Gastroesophageal sphincter (tissue), 4 donors: Measurements from ENCODE around the gene CERK. TPM values are rescaled to one million over a fixed set of nuclear protein-coding genes. Genes with fewer than 3 reads are reported as not detected.
A peak's percentile ranks its signal among the peaks of the same experiment; 100 is the strongest.

ENCODE experiments used
- ATAC-seq: fragments of 150-250 bp; one replicate; pipeline ENCODE4 v1.9.1; 2016; ENCODE audit warnings: mild to moderate bottlenecking, moderate library complexity
- H3K27ac ChIP-seq, 4 donors: fragments of 200-600 bp; sonication (generic) in 3 of 4; 1 replicate in 3 of 4; 2 replicates in 1 of 4; pipeline ENCODE4 v1.5.1; 2016 to 2019
- H3K27me3 ChIP-seq: fragments of 200-600 bp; sonication (generic); one replicate; pipeline ENCODE4 v1.5.1; 2019
- H3K36me3 ChIP-seq, 2 donors: fragments of 200-600 bp; sonication (generic); one replicate each; pipeline ENCODE4 v1.5.1; 2019; ENCODE audit warnings: control low read depth in 1 of 2
- H3K4me1 ChIP-seq, 3 donors: fragments of 200-600 bp; sonication (generic); 1 replicate in 2 of 3; 2 replicates in 1 of 3; pipeline ENCODE4 v1.5.1; 2016 to 2019; ENCODE audit warnings: control low read depth in 2 of 3
- H3K4me3 ChIP-seq, 2 donors: fragments of 200-600 bp; sonication (generic); one replicate each; pipeline ENCODE4 v1.5.1; 2019; ENCODE audit warnings: mild to moderate bottlenecking in 1 of 2, moderate library complexity in 1 of 2
- H3K9me3 ChIP-seq, 3 donors: fragments of 200-600 bp; sonication (generic); one replicate each; pipeline ENCODE4 v1.5.1; 2017 to 2019; ENCODE audit warnings: control low read depth in 2 of 3
- CTCF ChIP-seq, 4 experiments: fragments of 200-600 bp in 2 of 4; fragments of 450-650 bp in 2 of 4; sonication (generic) in 1 of 4; IDR thresholded peaks; one replicate each; pipeline ENCODE4 v1.5.1; 2017 to 2019; ENCODE audit warnings: antibody characterized with exemption in 4 of 4, mild to moderate bottlenecking in 2 of 4, moderate library complexity in 2 of 4
- EP300 ChIP-seq: sonication (generic); formaldehyde crosslinking; IDR thresholded peaks from one replicate; pipeline ENCODE4 v1.6.1; 2017; ENCODE audit warnings: antibody characterized with exemption, mild to moderate bottlenecking
- POLR2A ChIP-seq, 2 donors: fragments of 450-650 bp; IDR thresholded peaks; one replicate each; pipeline ENCODE4 v1.6.1; 2017; ENCODE audit warnings: antibody characterized with exemption in 2 of 2, mild to moderate bottlenecking in 2 of 2, moderate library complexity in 1 of 2
- POLR2AphosphoS5 ChIP-seq: sonication (generic); formaldehyde crosslinking; IDR thresholded peaks from one replicate; pipeline ENCODE4 v1.6.1; 2017; ENCODE audit warnings: antibody characterized with exemption
- WGBS, 2 donors: methylation state at CpG; one replicate each; pipeline ENCODE4 v1.1.5; 2018; ENCODE audit warnings: low coverage in 1 of 2; 5-methylcytosine and 5-hydroxymethylcytosine counted together
- total RNA-seq, 4 donors: library from RNA; depleted of rRNA; stranded (reverse); fragments of >200 nt; gene quantifications; one replicate each; pipeline ENCODE4 v1.1.0, GENCODE V29; 2016

CERK gene
- total RNA-seq, 4 donors from 2014 or later, result 44.6 to 55.9 (median 45.6) TPM

- ATAC-seq, result no peak
- H3K9me3 ChIP-seq, result no peaks in the 10 kb centered on the region
- no peak overlapping the region for H3K4me3 ChIP-seq
- H3K27me3 ChIP-seq, result no peaks in the 10 kb centered on the region
- 55 to 65% methylated on average over 11 to 12 of the region's 18 CpGs for WGBS, 2 donors
- H3K27ac ChIP-seq, result no peak overlapping the region
- peaks cover 0 to 8% of the 10 kb centered on the region in 2 donors for H3K36me3 ChIP-seq
- peaks cover 0 to 54% (median 6%) of the 10 kb centered on the region in 3 donors for H3K4me1 ChIP-seq
- TF ChIP-seq POLR2AphosphoS5 (no peak), CTCF (IDR thresholded peaks at IDR 0.05) (no peak), POLR2A (IDR thresholded peaks at IDR 0.05) (no peak), EP300 (no peak)
These were observed 99.2 kb downstream of the CERK start for GRCh38 chr22:46638601-46639431.

DNA sequence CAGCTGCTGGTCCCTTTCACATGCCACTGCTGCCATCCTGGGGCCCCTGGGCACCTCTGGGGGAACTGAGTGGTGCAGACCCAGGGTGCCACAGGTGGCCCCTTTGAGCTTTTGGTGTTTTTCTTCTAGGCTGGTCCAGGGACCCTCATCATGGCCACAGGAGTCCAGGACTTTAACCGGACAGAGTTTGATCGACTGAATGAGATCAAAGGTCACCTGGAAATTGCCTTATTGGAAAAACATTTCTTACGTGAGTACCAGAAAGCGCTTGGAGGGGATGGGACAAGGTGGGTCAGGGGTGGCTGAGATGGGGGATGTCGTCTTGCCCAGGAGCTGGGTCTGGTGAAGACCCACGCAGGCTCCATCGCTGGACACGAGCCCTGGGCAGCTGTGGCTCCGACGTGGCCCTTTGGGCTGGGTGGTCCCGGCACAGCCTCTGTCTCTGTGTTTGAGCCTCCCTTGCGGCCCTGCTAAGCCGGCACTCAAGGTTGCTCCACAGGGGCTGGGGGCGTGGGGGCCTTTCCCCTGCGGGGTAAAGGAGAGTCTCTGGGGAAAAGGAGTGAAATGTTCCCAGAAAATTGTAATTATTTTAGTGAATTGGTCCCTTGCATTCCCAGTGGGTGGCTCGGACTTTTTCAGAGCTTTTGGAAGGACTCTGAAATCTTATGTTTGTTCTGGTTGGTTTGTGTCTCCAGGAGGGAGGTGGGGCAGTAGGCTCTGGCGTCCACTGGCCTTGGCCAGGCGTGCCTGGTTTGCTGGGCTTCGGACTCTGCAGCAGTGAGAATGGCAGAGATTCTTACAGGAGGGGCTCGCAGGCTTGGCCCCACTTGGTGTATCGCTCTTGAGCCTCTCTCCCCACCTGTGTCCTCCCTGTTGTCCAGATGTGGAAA lies 100.1 kb downstream of the CERK start:
- 70 to 83% methylated on average over 1 to 8 of the region's 21 CpGs for WGBS, 2 donors
- ATAC-seq, result no peak
- Histone ChIP-seq H3K4me1 (peaks cover 0 to 54% (median 6%) of the 10 kb centered on the region in 3 donors), H3K27me3 (no peaks in the 10 kb centered on the region), H3K4me3 (no peak overlapping the region), H3K9me3 (no peaks in the 10 kb centered on the region), H3K36me3 (peaks cover 0 to 8% of the 10 kb centered on the region in 2 donors), H3K27ac (no peak overlapping the region)
- TF ChIP-seq EP300, result no peak
- TF ChIP-seq POLR2A (IDR thresholded peaks at IDR 0.05), result no peak
- no peak for TF ChIP-seq CTCF (IDR thresholded peaks at IDR 0.05)
- TF ChIP-seq POLR2AphosphoS5, result no peak

- ATAC-seq, result no peak
- WGBS, 2 donors, result 100% methylated on average over 1 of the region's 29 CpGs; no CpG with 5 or more reads in 1 of the 2 donors
These were observed 101.6 kb downstream of the CERK start for GRCh38 chr22:46636221-46637002.

More at GRCh38 chr22:46636221-46637002, 101.6 kb downstream of the CERK start:
- Histone ChIP-seq H3K36me3 (peaks cover 0 to 8% of the 10 kb centered on the region in 2 donors), H3K4me1 (peaks cover 0 to 40% (median 5%) of the 10 kb centered on the region in 3 donors), H3K4me3 (no peak overlapping the region), H3K27me3 (no peaks in the 10 kb centered on the region), H3K9me3 (no peaks in the 10 kb centered on the region), H3K27ac (peak overlapping the region in 1 of 4 donors; percentile 15)
- TF ChIP-seq CTCF (IDR thresholded peaks at IDR 0.05) (no peak), POLR2AphosphoS5 (no peak), EP300 (no peak), POLR2A (IDR thresholded peaks at IDR 0.05) (no peak)
